Muscle of arm (tissue), 12 donors: Measurements from ENCODE around the gene INMT. TPM values are rescaled to one million over a fixed set of nuclear protein-coding genes. Genes with fewer than 3 reads are reported as not detected.

Experiments
- DNase-seq: peaks from one replicate; pipeline ENCODE4 v3.0.0-alpha.2; 2013
- polyA plus RNA-seq, 12 donors: library from polyadenylated mRNA; unstranded; fragments of 120-200 nt; gene quantifications; one replicate each; pipeline ENCODE4 v1.2.1, GENCODE V29; 2013; ENCODE audit not compliant: insufficient read length in 12 of 12

Gene INMT
- polyA plus RNA-seq, 12 donors: 2.8 to 11.9 (median 9.4) TPM; not detected in 1

DNA sequence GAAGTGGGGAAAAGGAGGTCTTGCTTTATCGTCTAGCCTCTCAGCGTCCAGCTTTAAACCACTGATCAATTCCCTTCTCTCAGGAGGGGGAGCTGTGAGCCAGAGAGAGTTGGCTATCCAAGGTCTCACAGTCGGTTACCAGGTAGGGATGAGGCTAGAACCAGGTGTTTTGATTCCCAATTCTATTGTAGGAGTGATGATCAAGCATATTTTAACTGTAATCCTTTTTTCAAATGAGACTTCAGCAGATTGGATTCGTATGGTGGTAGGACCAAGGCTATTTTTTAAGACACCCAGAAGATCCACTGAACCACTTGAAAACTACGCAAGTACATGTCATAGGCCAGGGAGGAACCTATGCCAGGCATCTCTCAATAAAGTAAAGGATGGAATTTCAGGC, 27.6 kb downstream of the INMT start:
- DNase-seq: no peak

GRCh38 chr7:30780941-30781340, 29.0 kb downstream of the INMT start:
- no peak for DNase-seq

- DNase-seq: no peak
Observed at GRCh38 chr7:30782690-30783089, 30.8 kb downstream of the INMT start.

DNA sequence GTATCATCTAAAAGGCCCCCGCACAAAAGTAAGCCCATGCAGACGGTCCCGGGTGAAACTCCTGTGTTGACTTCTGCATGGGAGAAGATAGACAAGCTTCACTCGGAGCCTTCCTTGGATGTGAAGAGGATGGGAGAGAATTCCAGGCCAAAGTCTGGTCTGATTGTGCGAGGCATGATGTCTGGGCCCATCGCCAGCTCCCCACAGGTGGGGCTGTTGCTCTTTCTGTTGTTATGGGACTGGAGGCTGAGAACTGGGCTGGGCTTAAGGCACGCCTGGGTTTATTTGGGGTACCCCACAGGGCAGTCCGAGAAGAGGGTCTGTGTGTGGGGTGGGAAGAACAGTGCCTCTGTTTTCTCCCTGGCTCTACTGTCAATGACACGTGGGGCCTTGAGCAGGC, 33.9 kb downstream of the INMT start:
- no peak for DNase-seq

GRCh38 chr7:30787486-30787885, 35.6 kb downstream of the INMT start:
- DNase-seq: no peak

DNA sequence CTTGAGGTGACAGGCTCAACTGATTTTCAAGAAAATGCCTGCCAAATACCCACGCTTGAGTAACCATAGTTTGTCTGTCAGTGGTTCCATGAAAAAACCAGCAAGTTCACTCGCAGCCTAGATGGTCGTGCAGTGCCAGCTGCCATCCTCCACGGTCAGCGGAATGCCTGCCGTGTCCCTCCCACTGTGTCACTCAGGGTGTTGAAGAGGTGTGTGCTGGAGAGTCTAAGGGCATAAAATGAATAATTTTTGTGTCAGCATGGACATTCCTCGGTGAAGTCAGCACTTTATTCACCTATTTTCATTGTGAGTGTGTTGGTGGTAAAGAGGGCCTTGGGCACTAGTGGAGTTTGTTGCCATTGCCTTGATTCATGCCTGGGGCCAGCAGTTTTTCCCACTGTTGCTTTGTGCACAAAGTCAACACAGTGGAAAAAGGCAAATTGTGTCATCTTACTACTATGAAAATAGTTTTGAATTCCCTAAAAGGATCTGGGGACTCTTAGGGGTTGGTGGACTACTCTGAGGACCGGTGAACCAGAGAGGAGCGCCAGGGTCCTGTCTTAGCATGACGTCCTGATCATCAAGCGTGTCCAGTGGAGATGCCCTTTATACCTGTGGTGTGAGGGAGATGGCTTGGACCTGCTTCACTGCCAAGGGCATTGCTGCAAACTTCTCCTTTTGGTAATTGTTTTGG, 36.9 kb downstream of the INMT start:
- DNase-seq: no peak

- DNase-seq: no peak
Observed at GRCh38 chr7:30789334-30789711, 37.4 kb downstream of the INMT start.

DNA sequence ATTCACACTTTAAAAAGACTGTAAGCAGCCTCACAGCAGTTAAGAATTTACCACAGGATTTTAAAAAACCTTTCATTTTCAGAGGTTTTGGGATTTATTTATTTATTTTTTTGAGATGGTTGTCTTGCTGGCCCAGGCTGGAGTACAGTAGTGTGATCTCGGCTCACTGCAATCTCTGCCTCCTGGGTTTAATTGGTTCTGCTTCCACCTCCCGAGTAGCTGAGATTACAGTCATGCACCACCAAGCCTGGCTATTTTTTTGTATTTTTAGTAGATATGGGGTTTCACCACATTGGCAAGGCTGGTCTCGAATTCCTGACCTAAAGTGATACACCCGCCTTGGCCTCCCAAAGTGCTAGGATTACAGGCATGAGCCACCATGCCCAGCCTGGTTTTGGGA, 38.4 kb downstream of the INMT start:
- no peak for DNase-seq

DNA sequence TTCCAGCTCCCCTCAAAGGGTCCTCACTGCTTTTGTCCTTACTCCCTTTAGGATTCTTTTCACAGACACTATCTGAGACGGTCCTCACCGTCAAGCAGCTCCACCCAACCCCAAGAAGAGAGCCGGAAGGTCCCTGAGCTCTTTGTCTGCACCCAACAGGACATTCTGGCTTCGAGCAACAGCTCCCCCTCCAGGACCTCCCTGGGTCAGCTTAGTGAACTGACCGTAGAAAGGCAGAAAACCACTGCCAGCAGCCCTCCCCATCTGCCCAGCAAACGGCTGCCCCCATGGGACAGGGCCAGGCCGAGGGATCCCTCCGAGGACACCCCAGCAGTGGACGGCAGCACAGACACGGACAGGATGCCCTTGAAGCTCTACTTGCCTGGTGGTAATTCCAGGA, 39.2 kb downstream of the INMT start:
- DNase-seq: no peak

DNA sequence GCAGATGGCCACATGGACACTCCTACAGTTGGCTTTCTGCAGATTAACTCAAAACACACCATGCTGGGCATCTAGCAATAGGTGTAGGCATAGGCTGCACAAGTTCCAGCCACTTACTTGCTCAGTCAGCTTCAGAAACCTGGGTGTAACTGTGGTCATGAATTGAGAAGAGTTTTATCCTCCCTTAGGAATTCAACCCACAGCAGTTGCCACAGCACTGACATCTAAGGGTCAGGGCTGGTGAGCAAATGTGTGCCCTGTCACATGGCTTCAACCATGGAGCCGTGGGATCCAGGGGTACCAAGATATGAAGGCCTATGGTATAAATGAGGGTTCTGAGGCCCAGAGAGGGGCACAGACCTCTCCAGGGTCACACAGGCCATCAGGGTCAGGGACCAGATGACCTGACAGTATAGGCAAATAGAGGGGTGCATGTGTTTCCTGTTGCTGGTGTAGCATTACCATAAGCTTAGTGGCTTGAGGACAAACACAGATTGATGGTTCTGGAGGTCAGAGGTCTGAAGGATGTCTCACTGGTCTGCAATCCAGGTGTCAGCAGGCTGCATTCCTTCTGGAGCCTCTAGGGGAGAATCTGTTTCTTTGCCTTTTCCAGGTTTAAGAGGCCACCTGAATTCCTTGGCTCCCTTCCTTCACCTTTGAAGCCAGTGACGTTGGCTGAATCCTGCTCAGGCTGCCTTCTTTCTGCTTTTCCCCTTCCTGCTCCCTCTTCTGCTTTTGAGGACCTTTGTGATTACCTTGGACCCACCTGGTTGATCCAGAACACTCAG, 43.4 kb downstream of the INMT start:
- no peak for DNase-seq

DNA sequence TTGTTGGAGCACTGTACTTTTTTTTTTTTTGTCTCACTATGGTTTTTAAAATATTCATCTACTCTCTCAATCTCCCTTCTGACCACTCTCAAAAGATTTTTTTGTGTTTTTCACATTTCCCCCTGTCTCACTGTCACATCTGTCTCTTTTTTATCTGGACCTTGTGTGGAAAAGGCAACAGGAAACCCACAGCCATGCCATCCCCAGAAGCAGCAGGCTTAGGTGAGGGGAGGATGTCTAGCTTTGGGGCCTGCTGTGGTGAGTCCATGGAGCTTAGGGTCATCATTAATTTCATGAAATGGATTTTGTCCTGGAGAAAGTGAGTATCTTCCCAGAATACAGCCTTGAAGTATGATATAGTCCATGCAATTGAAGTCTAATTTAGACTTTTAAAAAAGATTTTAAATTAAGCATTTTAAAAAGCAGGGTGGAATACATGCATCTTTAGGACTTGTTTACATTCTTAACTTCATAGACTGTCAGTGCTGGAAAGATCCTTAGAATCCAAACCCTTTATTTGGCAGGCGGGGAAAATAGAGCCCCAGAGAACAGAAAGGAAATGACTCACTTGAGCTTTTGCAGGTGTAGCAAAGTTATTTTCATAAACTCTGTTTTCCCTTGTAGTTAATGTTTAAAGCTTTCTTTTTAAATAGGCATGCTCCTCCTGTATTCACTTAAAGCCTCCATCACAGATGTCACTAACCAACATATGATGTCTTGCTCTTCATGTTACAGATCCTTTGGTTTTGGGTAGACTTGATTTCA, 44.4 kb downstream of the INMT start:
- DNase-seq: no peak

- no peak for DNase-seq
Observed at GRCh38 chr7:30797176-30798040, 45.5 kb downstream of the INMT start.

DNA sequence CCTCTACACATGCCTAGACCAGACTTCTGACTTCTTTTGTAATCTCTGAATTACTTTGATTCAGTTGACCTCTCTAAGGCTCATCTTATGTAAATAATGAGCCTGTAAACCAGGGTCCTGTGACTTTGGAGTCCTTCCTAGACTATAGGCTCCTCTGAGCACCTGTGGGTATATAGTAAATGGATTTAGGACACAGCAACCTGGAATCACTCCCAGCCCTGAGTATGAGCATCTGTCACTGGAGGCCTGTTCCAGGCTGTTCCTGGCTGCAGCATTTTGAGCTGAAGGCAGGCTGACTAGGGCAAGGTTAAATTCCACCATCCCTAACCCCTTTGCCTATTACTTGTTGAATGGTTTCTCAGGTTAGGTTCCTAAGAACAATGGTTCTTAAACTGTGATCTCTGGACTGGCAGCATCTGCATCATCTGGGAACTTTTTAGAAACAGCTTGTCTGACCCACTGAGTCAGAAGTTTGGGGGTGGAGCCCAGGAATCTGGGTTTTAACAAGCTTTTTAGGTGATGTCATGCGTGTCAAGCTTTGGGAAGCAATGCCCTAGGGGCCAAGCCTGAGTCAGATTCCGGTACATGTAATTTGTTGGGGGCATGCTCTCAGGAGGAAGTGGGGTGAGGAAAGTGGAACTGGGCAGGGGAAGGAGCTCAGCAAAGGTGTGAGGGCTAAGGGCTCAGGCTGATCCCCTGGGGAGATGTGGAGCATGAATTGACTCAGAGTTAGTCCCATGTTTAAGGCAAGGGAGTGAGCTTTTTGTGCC, 47.5 kb downstream of the INMT start:
- DNase-seq: no peak

GRCh38 chr7:30799976-30800661, 48.2 kb downstream of the INMT start:
- no peak for DNase-seq

DNA sequence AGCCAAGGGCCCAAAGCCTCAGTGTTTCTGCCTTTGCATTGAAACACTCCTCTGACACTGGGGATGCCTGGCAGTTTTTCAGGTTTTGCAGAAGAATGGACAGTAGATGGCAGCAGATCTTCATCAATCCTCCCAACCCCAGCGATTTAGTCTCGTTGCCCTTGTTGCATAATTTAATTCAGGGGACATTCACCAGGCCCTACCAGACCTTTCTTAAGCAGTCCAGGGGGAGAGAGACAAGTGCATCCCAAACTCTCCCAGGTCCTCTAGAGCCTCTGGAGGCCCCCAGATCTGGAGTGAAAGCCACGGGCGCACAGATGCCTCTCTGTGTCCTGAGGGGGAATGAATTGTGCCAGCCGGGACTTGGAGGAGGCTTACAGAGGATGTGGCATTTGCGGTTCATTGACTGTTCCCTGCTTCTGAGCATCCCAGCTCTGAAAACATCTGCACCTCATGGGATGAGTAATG, 48.9 kb downstream of the INMT start:
- DNase-seq: peak; percentile 89

- DNase-seq: no peak
Observed at GRCh38 chr7:30802812-30803211, 50.9 kb downstream of the INMT start.

- no peak for DNase-seq
Observed at GRCh38 chr7:30804078-30804661, 52.2 kb downstream of the INMT start.

DNA sequence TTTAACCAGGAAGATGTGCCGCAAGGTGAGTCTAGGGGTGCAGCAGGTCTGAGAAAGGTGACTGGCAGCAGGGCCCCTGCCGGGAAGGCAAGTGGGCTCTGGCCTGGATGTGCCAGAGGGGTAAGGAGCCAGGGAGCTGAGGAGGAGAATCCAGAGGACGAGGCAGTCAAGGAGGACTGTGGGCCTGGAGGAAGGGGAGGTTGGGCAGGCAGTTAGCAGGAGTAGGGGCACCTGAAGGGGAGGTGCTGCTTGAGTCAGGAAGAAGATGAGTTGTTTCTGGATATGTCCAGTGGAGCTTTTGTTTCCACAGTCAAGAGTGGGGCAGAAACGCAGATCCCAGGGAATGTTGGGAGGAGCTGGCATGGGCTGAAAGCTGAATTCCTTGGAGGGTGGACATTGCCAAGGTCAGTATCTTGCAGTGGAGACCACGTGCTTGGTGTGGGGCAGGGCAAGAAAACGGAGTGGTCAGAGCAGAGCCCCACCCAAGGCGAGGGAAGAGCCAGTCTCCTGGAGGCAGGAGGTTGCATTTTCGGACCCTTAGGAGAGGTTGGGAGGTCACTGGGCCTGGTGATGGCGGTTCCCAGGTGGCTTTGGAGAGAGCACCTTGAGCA, 53.3 kb downstream of the INMT start:
- DNase-seq: no peak

DNA sequence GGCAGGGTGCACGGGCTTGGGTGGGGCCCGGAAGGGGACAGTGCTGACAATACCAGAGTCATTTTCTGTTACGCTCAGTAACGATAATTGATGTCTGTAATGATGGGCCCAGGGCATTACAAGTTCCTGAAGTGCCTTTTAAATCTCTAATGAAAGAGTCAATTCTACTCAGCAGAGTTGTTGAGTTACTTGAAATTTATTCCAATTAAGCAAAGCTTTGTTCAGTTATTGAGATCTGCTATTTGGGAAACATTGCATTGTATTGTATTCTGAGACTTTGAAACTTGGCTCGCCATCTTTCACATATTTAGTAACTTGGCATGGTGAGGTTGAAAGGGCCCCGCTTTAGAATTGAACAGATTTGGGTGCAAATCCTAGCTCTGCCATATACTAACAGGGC, 54.0 kb downstream of the INMT start:
- no peak for DNase-seq
